SU-DHL-6 (cell line): Measurements from ENCODE around the gene PDCD4.

ENCODE experiments used
- CTCF ChIP-seq: fragments of 200-600 bp; sonication (generic); IDR thresholded peaks from one replicate; pipeline ENCODE4 v1.5.1; 2017; ENCODE audit warnings: antibody characterized with exemption, mild to moderate bottlenecking, low read length, moderate library complexity; ENCODE audit not compliant: insufficient read depth, poor library complexity, severe bottlenecking
- EZH2phosphoT487 ChIP-seq: fragments of 200-600 bp; sonication (generic), shearing (Covaris generic); conservative IDR thresholded peaks from 2 replicates; pipeline ENCODE4 v1.6.1; 2018; ENCODE audit warnings: mild to moderate bottlenecking, antibody characterized with exemption, low read length, moderate library complexity, mixed read lengths

- no peak for TF ChIP-seq CTCF
- no peak for TF ChIP-seq EZH2phosphoT487
Measured at GRCh38 chr10:110923856-110924493, 52.2 kb downstream of the PDCD4 start.
